GM21360 (cell line): ENCODE measurements around the gene BCAS1.
A peak's percentile ranks its signal among the peaks of the same experiment; 100 is the strongest.

Experiments used
- ATAC-seq: cut with Tn5 transposase; IDR thresholded peaks from one replicate; pipeline ENCODE4 v1.9.1; 2021; ENCODE audit warnings: mild to moderate bottlenecking, moderate library complexity; ENCODE audit not compliant: unreplicated experiment

The BCAS1 gene

DNA sequence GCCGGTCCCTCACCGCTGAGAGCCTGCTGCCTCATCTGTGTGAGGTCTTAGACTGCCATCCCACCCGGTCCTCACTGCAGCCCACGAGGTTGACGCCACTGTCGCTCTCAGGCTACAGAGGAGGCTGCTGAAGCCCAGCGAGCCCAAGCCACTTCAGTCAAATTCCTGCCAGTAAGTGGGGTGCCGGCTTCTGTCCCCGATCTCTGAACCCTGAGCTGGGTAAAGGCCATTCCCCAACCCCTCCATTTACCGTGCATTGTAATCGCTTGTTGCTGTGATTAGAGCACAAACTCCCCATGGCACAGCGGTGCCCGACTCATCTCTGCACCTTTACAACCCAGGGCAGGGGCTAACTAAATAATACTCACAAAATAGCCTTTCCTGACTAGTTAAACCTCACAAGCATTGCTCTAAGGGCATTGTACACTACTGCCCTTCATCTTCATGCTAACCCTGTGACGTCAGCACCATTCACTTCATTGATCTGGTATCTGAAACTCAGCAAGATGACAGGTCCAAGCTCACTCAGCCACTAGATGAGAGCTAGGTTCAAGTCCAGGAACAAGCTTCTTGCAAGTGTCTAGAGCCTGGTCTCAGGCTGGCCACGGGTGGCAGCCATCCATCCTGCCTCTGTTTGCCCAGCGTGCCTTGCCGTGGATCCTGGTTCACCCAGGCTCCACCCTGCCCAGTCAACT, 122.7 kb downstream of the BCAS1 start:
- no peak for ATAC-seq

- ATAC-seq: no peak
Observed at GRCh38 chr20:53946106-53946505, 124.3 kb downstream of the BCAS1 start.

- ATAC-seq: no peak
Observed at GRCh38 chr20:53945478-53945877, 124.9 kb downstream of the BCAS1 start.

GRCh38 chr20:53944796-53945195, 125.6 kb downstream of the BCAS1 start:
- no peak for ATAC-seq

GRCh38 chr20:53943522-53944291, 126.7 kb downstream of the BCAS1 start:
- ATAC-seq: no peak

DNA sequence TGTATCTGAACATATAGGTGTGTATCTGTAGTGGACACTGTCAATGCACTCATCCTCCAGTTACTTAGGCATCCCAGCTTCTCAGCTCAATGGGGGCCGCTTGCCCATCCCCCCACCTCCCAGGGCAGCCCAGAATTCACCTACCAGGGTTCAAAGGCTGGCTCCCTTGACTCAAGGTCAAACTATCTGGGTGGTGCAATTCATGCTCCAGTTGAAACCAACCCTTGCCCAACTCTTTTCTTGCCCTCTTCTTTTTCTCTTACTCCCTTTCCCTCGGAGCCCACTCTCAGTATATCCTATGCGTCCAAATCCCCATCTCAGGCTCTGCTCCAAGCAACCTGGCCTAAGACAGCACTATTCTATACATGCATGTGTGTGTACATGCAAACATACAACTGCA, 127.4 kb downstream of the BCAS1 start:
- ATAC-seq: no peak

- no peak for ATAC-seq
Observed at GRCh38 chr20:53942472-53942816, 128.0 kb downstream of the BCAS1 start.

DNA sequence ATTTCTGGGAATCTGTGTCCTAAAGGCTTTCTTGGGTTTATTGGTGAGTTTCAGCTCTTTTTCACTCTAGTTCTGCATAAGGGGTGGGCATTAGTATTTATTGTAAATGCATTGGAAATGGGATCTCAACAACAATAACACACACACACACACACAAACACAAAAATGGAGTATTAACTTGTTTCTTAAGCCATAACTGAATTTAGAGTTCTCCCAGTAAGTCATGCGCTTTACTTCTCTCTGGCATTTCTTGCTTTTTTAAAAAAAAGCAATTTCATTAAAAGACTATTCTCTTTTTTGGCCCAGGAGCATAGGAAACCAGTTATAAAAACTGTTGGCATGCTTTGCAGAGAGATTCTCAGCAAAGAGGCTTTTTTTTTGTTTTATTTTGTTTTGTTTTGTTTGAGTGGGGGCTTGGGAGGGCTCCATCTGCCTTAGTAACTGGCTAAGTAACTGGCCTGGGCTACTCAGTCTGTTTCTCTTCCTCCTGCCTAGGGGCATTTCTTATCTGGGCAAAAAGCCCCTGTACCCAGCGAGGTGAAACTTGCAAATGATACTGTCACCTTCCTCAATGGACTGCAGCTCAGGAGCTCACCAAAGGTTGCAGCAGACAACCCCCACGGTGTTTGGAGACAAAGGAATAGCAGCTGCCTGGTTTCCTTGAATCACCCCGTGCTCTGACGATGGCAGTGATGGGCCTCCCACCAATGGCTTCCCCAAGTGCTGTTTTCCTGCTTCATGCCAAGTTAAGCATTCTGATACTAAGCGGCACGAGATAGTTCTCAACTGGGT, 128.5 kb downstream of the BCAS1 start:
- ATAC-seq: peak; percentile 38

DNA sequence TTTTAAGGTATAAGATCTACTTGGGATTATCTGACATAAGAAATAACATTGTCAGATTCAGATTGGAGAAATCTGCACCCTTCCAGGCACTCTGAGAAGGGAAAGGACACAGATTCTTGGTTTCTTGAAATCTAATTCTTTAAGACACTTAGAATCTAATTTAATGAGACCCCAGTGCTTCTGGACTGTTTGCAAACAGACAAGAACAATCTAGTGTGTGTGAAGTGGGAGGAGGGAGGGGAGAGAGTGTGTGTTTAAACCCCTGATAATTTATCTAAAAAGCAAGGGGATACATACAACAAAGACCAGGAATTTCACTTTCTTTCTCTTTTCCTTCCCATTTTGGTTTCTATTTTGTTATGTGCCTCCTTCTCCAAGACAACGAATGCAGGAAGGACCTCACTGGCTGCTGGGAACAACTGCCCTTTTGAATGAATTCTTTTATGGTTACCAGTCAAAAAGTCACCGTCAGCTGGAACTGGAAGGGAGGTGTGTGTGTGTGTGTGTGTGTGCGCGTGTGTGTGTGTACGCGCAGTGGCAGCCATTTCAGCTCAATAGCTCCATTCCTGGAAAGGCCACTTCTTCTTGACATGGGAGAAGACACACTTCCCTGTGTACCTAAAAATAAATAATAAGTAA, 129.4 kb downstream of the BCAS1 start:
- ATAC-seq: no peak

DNA sequence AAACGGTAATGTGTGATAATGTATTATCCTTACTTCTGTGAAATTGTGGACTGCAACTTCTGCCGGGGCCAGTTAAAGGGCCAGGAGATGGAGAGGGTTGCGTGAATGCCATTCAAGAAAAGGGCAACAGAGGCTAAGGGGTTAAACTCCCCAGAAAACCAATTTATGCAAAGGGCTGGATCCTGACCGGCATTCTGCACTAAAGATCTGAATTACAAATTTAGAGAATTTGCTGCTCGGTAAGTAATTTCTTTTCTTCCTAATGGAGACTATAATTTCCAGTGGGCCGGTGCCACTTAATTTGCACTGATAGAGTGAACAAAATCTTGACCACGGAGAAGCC, 130.1 kb downstream of the BCAS1 start:
- no peak for ATAC-seq

DNA sequence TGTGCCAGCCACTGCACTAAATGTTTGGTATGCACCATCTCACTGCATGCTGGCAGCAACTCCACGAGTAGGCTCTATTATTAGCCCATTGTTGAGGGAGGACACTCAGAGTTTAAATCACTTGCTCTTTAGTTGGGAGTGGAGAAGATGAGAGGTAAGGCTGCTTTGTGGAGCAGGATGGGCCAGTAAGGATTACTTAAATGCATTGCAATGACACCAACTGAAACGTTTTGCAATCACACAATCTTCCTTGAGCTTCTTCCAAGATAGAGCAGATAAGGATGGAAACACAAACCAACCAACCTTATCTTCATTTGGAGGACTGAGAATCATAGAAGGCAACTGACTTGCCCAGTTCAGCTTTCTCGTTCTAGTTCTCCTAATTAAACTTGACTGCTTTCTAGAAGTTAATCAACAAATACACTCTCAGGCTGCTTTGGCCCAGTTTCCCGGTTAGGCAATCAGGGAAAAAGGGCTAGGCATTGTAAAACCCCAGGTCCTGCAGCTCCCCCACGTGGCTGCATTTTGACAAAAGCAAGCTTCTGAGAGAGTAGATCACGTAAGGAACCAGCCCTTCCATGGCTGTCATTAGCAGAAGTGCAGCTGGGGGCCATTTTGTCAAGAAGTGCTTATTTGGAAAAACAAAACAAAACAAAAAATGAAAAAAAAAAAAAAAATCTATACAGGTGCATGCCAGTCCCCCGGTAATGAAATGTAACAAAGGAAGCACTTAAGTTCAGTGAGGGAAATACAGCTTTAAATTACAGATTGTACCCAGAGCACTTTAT, 130.6 kb downstream of the BCAS1 start:
- peak; percentile 39 for ATAC-seq

DNA sequence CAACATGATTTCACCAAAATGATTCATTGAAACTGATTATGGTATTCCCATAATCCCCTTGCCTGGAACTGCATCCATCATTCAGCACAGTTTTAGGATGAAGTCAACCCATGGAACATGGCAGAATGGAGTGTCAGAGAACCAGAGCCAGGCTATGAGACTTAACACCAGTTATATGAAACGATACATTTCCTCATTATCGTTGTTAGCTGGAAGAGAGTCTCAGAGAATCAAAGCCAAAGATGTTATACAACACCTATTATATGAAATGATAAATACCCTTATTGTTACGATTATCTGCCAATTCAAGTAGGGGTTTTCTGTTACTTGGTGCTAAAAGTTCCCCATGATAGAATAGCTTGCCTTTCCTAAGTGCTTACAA, 131.2 kb downstream of the BCAS1 start:
- no peak for ATAC-seq

GRCh38 chr20:53938739-53939138, 131.7 kb downstream of the BCAS1 start:
- ATAC-seq: no peak

GRCh38 chr20:53937929-53938367, 132.4 kb downstream of the BCAS1 start:
- ATAC-seq: no peak

GRCh38 chr20:53937339-53937741, 133.1 kb downstream of the BCAS1 start:
- ATAC-seq: no peak

DNA sequence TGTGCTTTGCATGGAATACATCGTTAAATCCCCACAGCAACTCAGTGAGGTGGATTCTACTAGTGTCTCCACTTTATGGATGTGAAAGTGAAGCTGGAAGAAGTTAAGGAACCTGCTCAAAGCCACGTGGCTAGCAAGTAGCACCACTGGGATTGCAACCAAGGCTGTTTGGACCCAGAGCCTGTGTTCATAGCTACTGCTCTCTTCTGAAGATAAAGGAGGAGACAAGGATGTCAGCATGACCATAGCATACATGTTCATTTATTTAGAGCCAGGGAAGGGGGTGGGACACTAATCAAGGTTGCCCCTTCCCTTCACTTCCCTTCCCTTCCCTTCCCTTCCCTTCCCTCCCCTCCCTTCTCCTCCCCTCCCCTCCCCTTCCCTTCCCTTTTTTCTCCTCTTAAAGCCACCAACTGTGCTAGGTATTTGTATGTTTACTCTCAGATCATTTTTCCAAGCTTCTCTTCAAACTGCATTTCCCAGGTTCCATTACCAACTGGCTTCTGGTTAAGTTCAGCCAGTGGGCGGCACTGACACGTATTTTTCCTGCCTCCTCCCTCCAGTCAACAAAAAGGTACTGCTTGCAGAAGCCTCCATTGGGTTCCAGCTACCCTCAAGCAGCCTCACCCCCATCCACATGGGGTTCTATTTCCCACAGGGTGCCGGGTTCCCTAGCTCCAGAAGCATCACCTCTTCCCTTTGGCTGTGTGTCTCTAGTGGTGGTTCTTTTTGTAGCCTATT, 134.9 kb downstream of the BCAS1 start:
- ATAC-seq: no peak

GRCh38 chr20:53934421-53935343, 135.7 kb downstream of the BCAS1 start:
- peak; percentile 34 for ATAC-seq

- ATAC-seq: no peak
Observed at GRCh38 chr20:53933232-53933846, 137.1 kb downstream of the BCAS1 start.
